MM.1S (cell line): ENCODE results near the gene EIF2D.
A peak's percentile ranks its signal among the peaks of the same experiment; 100 is the strongest.

Experiments
- DNase-seq: peaks from one replicate; pipeline ENCODE4 v3.0.0-alpha.2; 2015
- H2AFZ ChIP-seq: fragments of 300-600 bp; sonication (generic); 2 replicates; pipeline ENCODE4 v1.6.0; 2016; ENCODE audit warnings: antibody characterized with exemption, low read length
- H3F3A ChIP-seq: fragments of 300-600 bp; sonication (generic); 2 replicates; pipeline ENCODE4 v1.6.1; 2016; ENCODE audit warnings: mild to moderate bottlenecking, antibody characterized with exemption, low read length, moderate library complexity, mixed read lengths; ENCODE audit not compliant: insufficient read depth
- H3K27ac ChIP-seq: fragments of 300-600 bp; sonication (generic); 2 replicates; pipeline ENCODE4 v1.5.1; 2016; ENCODE audit warnings: mild to moderate bottlenecking, low read length
- H3K27me3 ChIP-seq: fragments of 300-600 bp; sonication (generic); replicated peaks from 2 replicates; pipeline ENCODE4 v1.6.0; 2016; ENCODE audit warnings: low read length; ENCODE audit not compliant: insufficient read depth
- H3K36me3 ChIP-seq: fragments of 300-600 bp; sonication (generic); replicated peaks from 2 replicates; pipeline ENCODE4 v1.6.1; 2016; ENCODE audit warnings: mild to moderate bottlenecking, low read length, mixed read lengths; ENCODE audit not compliant: insufficient read depth
- H3K4me1 ChIP-seq: fragments of 300-600 bp; sonication (generic); 2 replicates; pipeline ENCODE4 v1.6.1; 2016; ENCODE audit warnings: low read length, mixed read lengths
- H3K4me2 ChIP-seq: fragments of 300-600 bp; sonication (generic); 2 replicates; pipeline ENCODE4 v1.6.0; 2016; ENCODE audit warnings: low read depth, low read length
- H3K4me3 ChIP-seq: fragments of 300-600 bp; sonication (generic); 2 replicates; pipeline ENCODE4 v1.5.1; 2016; ENCODE audit warnings: low read length, mixed read lengths
- H3K79me2 ChIP-seq: fragments of 300-600 bp; sonication (generic); 2 replicates; pipeline ENCODE4 v1.6.1; 2016; ENCODE audit warnings: mixed run types, low read length, mixed read lengths
- H3K9ac ChIP-seq: fragments of 300-600 bp; sonication (generic); 2 replicates; pipeline ENCODE4 v1.6.1; 2016; ENCODE audit warnings: low read length, mixed read lengths
- H3K9me2 ChIP-seq: fragments of 300-600 bp; sonication (generic); replicated peaks from 2 replicates; pipeline ENCODE4 v1.6.1; 2016; ENCODE audit warnings: mild to moderate bottlenecking, low read length, mixed read lengths; ENCODE audit not compliant: insufficient read depth
- H3K9me3 ChIP-seq: fragments of 300-600 bp; sonication (generic); replicated peaks from 2 replicates; pipeline ENCODE4 v1.6.1; 2016; ENCODE audit warnings: mild to moderate bottlenecking, low read length, mixed read lengths; ENCODE audit not compliant: insufficient read depth
- H4K20me1 ChIP-seq: fragments of 300-600 bp; sonication (generic); 2 replicates; pipeline ENCODE4 v1.6.1; 2016; ENCODE audit warnings: mild to moderate bottlenecking, low read length, moderate library complexity, mixed read lengths; ENCODE audit not compliant: insufficient read depth
- CTCF ChIP-seq: fragments of 300-600 bp; sonication (generic); IDR thresholded peaks from 2 replicates; pipeline ENCODE4 v1.5.1; 2016; ENCODE audit warnings: antibody characterized with exemption, low read length, mixed read lengths
- EZH2 ChIP-seq: fragments of 300-600 bp; sonication (generic); optimal IDR thresholded peaks from 2 replicates; pipeline ENCODE3; 2017; ENCODE audit warnings: low read depth, mild to moderate bottlenecking, antibody characterized with exemption, low read length, mixed read lengths
- EZH2phosphoT487 ChIP-seq: fragments of 300-600 bp; sonication (generic); IDR thresholded peaks from 2 replicates; pipeline ENCODE4 v1.6.1; 2018; ENCODE audit warnings: antibody characterized with exemption, low read length

The EIF2D gene

DNA sequence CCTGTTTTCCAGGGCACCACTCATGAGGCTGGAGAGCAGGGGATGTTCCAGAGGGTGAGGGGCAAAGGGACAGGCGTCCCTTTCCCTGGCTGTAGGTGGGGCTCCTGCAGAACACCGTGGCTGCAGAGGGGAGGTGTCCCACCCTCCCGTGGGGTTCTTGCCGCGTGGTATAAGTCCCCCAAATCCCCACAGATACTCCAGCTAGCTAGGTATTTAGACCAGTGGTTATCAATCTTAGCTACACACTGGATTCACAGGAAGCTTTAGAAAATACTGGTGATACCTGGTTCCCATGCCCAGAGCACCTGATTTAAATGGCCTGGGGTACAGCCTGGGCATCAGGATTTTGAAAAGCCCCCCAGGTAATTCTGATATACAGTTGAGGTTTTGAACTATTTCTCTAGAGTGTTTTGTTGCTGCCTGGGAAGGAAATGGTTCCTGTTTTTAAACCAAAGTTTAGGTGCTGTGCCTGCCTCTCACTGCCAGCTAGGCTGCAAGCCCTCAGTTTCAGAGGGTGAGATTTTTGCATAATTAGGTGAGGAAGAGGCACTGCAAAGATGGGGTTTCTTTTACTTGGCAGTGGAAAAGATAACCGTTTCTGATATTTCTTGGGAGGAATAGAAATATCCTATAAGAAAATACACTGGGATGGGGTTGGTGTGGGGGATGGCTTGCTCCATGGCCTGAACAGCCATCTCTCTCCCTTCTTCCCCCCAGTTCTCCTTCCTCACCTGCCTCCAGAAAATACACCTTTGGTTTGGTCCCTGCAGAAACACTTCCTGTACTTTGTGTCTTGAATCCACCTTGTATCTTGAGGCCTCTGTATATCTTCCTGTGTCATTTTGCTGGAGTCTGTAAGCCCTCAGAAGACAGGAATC is 53.2 kb downstream of the EIF2D start:
- peak overlapping the region; percentile 94 for H3K4me3 ChIP-seq
- no peaks in the 10 kb centered on the region for H3K27me3 ChIP-seq
- H3K9ac ChIP-seq, result peak overlapping the region; percentile 95
- peak; percentile 73 for DNase-seq
- no peaks in the 10 kb centered on the region for H3K9me2 ChIP-seq
- peaks cover 63% of the 10 kb centered on the region for H3K4me1 ChIP-seq
- H4K20me1 ChIP-seq, result no peaks in the 10 kb centered on the region
- no peak for TF ChIP-seq EZH2phosphoT487
- TF ChIP-seq EZH2, result no peak
- TF ChIP-seq CTCF, result no peak
- peaks cover 92% of the 10 kb centered on the region for H3F3A ChIP-seq
- H3K27ac ChIP-seq, result peak overlapping the region; percentile 89
- peak overlapping the region; percentile 90 for H3K4me2 ChIP-seq
- no peaks in the 10 kb centered on the region; the same call in 1 of the 2 replicates for H3K36me3 ChIP-seq
- H3K79me2 ChIP-seq, result peaks cover 76% of the 10 kb centered on the region
- H2AFZ ChIP-seq, result no peak overlapping the region
- no peaks in the 10 kb centered on the region for H3K9me3 ChIP-seq

GRCh38 chr1:206557636-206558473 is 54.4 kb downstream of the EIF2D start:
- DNase-seq, result peak; percentile 50
- no peaks in the 10 kb centered on the region for H4K20me1 ChIP-seq
- H3K9ac ChIP-seq, result peak overlapping the region; percentile 95
- no peaks in the 10 kb centered on the region for H3K9me2 ChIP-seq
- TF ChIP-seq CTCF, result no peak
- peak overlapping the region; percentile 94 for H3K4me3 ChIP-seq
- H3K79me2 ChIP-seq, result peaks cover 69% of the 10 kb centered on the region
- no peaks in the 10 kb centered on the region for H3K9me3 ChIP-seq
- H3K36me3 ChIP-seq, result no peaks in the 10 kb centered on the region; the same call in 1 of the 2 replicates
- no peaks in the 10 kb centered on the region for H3K27me3 ChIP-seq
- peak overlapping the region; percentile 90 for H3K4me2 ChIP-seq
- peaks cover 56% of the 10 kb centered on the region for H3K4me1 ChIP-seq
- H2AFZ ChIP-seq, result 0 out of 2 replicates have a peak overlapping the region, but pooled peaks have one; percentile 61
- H3F3A ChIP-seq, result peaks cover 80% of the 10 kb centered on the region
- peak overlapping the region; percentile 89 for H3K27ac ChIP-seq

- peak overlapping the region; percentile 61 for H2AFZ ChIP-seq
- TF ChIP-seq CTCF, result 0 out of 2 replicates have a peak, but pooled peaks have one; percentile 11
- TF ChIP-seq EZH2phosphoT487, result no peak
- peak overlapping the region; percentile 95 for H3K9ac ChIP-seq
- no peaks in the 10 kb centered on the region for H3K27me3 ChIP-seq
- peak overlapping the region; percentile 89 for H3K27ac ChIP-seq
- no peaks in the 10 kb centered on the region; the same call in 1 of the 2 replicates for H3K36me3 ChIP-seq
- no peaks in the 10 kb centered on the region for H3K9me2 ChIP-seq
- peaks cover 51% of the 10 kb centered on the region for H3K4me1 ChIP-seq
- H3K4me3 ChIP-seq, result peak overlapping the region; percentile 94
- peaks cover 71% of the 10 kb centered on the region for H3F3A ChIP-seq
- DNase-seq, result peak; percentile 97
- H3K79me2 ChIP-seq, result peaks cover 64% of the 10 kb centered on the region
- no peaks in the 10 kb centered on the region for H3K9me3 ChIP-seq
- no peaks in the 10 kb centered on the region for H4K20me1 ChIP-seq
- peak overlapping the region; percentile 90 for H3K4me2 ChIP-seq
Measured at GRCh38 chr1:206556750-206557635, 55.3 kb downstream of the EIF2D start.
